Duodenal mucosa (tissue), 2 donors: ENCODE measurements around the gene ZNF532.

Source experiments
- H3K27ac ChIP-seq: one replicate; pipeline ENCODE4 v1.7.0; 2013; ENCODE audit warnings: low read depth, low read length
- H3K27me3 ChIP-seq, 2 donors: one replicate each; pipeline ENCODE4 v1.7.0; 2013; ENCODE audit warnings: low read length in 2 of 2, control low read depth in 1 of 2; ENCODE audit not compliant: insufficient read depth in 2 of 2, control insufficient read depth in 1 of 2
- H3K36me3 ChIP-seq, 2 donors: one replicate each; pipeline ENCODE4 v1.7.0; 2013; ENCODE audit warnings: low read length in 2 of 2, control low read depth in 1 of 2; ENCODE audit not compliant: insufficient read depth in 2 of 2, control insufficient read depth in 1 of 2
- H3K4me1 ChIP-seq, 2 donors: one replicate each; pipeline ENCODE4 v1.7.0; 2013; ENCODE audit warnings: low read length in 2 of 2, control low read depth in 1 of 2; ENCODE audit not compliant: insufficient read depth in 2 of 2, control insufficient read depth in 1 of 2
- H3K4me3 ChIP-seq, 2 donors: one replicate each; pipeline ENCODE4 v1.7.0; 2013; ENCODE audit warnings: low read length in 2 of 2, low read depth in 1 of 2
- H3K9ac ChIP-seq, 2 donors: one replicate each; pipeline ENCODE4 v1.7.0; 2013; ENCODE audit warnings: low read length in 2 of 2, low read depth in 1 of 2
- H3K9me3 ChIP-seq, 2 donors: one replicate each; pipeline ENCODE4 v1.7.0; 2013; ENCODE audit warnings: low read length in 2 of 2, control low read depth in 1 of 2; ENCODE audit not compliant: control insufficient read depth in 1 of 2

Gene ZNF532

DNA sequence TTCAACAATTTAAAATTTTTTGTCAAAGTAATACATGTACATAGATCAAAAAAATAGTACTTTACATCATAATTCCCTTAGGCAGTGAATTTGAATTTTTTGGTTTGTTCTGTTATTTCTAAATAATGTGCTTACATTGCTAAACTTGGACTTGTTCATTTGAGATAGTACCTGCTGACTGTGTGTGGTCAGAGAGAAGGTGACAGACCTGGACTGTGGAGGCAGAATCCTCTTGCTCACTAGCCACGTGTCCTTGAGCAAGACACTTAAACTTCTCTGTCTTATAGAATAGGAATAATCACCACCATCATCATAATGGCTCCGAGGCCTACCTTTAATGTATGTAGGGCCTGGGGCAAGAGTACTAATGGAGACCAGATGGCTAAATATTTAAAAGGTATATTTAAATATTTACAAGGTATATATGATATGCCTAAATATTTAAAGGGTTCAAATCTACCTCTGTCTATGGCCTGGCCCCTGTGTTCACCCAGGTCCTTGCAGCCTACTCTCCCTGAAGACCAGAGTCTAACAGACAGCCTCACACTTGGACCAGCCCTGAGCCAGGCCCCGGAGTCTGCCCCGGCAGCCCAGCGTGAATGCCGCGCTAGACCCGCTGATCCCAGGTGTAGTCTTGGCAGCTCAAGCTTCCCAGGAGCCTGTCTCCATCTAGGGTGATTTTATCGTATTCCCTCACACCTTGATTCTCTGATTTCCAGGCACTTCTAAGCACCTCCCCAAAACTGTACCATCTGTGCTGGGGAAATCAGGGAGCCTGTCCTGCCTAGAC lies 33.5 kb downstream of the ZNF532 start:
- H3K9ac ChIP-seq: no peak overlapping the region
- no peaks in the 10 kb centered on the region for H3K27me3 ChIP-seq
- no peak overlapping the region for H3K27ac ChIP-seq
- peaks cover 0 to 10% of the 10 kb centered on the region in 2 donors for H3K4me1 ChIP-seq
- no peaks in the 10 kb centered on the region for H3K9me3 ChIP-seq
- peaks cover 0 to 2% of the 10 kb centered on the region in 2 donors for H3K36me3 ChIP-seq
- no peak overlapping the region for H3K4me3 ChIP-seq

DNA sequence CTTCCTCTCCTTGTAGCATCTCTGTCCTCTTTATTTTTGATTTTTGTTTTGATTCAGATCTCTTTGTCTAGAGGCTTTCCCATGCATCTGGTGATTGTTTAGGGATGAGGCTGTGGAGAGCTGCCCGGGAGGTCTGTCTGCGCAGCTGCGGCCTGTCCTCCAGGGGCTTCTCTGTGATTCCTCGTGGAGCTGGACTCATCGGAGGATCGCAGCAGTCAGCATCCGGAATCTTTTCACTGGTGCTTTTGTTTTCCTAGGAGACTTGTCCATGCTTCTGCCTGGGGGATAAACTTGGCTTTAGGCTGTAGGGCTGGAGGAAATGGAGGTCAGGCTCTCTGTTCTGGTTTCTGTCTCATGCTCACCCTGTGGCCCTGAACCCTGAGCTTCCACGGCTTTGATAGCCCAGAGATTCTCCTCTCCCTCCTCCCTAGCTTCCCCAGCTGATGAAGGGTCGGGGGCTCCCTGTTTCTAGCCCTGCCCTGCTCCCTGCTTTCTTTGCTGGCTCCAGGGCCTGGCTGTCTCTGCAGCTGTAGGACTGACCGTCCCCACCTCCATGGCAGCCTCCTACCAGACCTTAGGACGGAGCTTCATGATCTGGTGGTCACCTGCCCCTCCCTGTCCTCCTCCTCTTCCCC lies 35.5 kb downstream of the ZNF532 start:
- Histone ChIP-seq H3K36me3 (peaks cover 0 to 2% of the 10 kb centered on the region in 2 donors), H3K4me3 (no peak overlapping the region), H3K9ac (no peak overlapping the region), H3K27ac (no peak overlapping the region), H3K4me1 (peaks cover 0 to 7% of the 10 kb centered on the region in 2 donors), H3K9me3 (no peaks in the 10 kb centered on the region), H3K27me3 (no peaks in the 10 kb centered on the region)

DNA sequence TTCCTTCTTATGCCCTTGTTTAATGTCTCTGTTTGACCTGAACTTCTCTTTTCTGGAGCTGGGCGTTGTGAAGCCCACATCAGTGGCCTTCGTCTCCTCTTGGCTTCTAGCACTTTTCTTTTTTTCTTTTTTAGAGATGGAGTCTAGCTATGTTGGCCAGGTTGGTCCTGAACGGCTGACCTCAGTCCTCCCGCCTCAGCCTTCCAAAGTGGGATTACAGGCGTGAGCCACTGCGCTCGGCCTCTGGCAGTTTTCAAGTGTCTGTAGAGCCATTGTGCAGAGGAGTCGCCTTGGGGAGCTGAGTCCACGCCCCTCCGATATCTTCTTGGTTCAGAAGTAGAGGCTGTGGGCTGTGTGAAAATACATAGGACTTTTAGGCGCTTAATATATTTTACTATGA lies 36.5 kb downstream of the ZNF532 start:
- Histone ChIP-seq H3K27ac (no peak overlapping the region), H3K4me1 (peaks cover 0 to 3% of the 10 kb centered on the region in 2 donors), H3K27me3 (no peaks in the 10 kb centered on the region), H3K36me3 (peaks cover 0 to 2% of the 10 kb centered on the region in 2 donors), H3K4me3 (no peak overlapping the region), H3K9ac (no peak overlapping the region), H3K9me3 (no peaks in the 10 kb centered on the region)

DNA sequence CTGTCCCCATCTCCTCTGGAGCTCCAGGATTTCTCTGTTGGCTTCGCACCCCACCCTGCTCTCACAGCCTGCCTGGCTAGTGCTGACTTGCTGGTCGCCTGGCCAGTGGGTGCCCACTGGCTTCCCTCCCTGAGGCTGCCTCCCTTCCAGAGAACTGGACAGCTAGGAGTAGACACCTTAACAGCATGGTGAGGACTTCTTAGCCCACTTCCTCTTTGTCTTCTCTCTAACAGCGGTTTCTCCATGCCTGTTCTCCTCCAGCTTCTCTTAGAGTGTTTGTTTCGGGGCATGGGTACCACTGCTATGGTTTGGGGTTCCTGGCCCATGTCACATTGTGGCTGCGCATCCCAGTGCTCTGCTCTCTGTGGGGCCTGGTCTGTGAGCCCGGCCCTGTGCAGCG lies 37.1 kb downstream of the ZNF532 start:
- H3K27me3 ChIP-seq: no peaks in the 10 kb centered on the region
- peaks cover 0 to 2% of the 10 kb centered on the region in 2 donors for H3K36me3 ChIP-seq
- H3K27ac ChIP-seq: no peak overlapping the region
- H3K9ac ChIP-seq: no peak overlapping the region
- no peaks in the 10 kb centered on the region for H3K4me1 ChIP-seq
- H3K9me3 ChIP-seq: no peaks in the 10 kb centered on the region
- H3K4me3 ChIP-seq: no peak overlapping the region

DNA sequence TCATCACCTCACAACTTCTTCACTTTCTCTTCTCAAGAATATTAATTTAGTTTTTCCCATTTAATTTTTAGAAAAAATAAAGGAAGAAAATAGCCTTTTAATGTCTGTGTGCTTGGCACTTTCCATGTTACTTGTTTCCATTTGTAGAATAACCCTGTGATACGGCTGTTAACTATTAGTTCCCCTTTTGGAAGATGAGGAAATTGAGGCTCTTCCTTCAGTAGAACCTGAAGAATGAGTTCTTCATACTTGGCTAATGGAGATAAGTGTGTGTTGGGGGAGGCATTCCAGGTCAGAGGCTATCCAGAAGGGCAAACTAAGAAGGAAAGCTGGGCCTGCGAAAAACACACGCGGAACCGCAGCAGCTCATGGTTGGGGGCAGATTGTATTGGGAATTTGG lies 38.3 kb downstream of the ZNF532 start:
- H3K9ac ChIP-seq: no peak overlapping the region
- peaks cover 0 to 2% of the 10 kb centered on the region in 2 donors for H3K36me3 ChIP-seq
- no peaks in the 10 kb centered on the region for H3K4me1 ChIP-seq
- no peaks in the 10 kb centered on the region for H3K27me3 ChIP-seq
- H3K4me3 ChIP-seq: no peak overlapping the region
- no peaks in the 10 kb centered on the region for H3K9me3 ChIP-seq
- no peak overlapping the region for H3K27ac ChIP-seq

DNA sequence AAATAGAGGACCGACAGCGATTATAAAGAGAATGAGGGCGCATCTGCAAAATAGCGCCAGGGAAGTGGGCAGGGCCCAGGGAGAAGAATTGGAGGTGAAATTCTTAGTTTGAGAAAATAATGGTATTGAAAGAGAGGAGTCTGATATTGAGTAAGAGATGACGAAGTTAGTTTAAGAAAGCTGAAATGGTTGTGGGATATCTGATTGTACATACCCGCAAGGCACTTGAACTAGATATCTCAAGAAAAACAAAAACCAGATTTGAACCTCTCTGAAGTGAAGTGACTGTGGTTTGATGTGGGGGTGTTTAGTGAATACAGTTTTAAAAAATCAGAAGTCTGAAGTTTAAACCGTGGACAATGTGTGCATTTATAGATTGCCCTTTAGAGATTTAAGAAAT lies 38.9 kb downstream of the ZNF532 start:
- H3K4me1 ChIP-seq: no peaks in the 10 kb centered on the region
- peaks cover 0 to 2% of the 10 kb centered on the region in 2 donors for H3K36me3 ChIP-seq

DNA sequence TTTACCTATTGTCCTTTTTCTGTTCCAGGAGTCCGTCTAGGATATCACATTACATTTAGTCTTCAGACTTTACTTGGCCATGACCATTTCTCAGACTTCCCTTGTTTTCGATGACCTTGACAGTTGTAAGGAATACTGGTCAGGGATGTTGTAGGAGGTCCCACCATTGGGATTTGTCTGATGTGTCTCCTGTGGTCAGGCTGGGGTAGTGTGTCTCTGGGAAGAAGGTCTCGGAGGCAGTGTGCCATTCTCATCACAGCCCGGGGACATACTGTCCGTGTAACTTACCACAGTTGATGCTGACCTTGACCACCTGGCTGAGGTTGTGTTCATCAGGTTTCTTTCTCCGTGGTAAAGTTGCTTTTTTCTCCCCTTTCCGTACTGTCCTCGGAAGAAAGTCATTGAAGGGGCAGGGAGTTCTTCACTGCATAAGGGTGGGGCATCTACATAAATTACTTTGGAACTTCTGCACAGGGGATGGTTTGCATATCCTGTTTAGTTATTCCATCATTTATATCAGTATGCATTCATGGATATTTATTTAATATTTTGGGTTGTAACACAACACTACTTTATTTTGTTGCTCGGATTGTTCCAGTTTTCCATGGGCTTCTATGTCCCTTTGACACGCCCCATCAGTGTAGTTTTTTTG lies 41.2 kb downstream of the ZNF532 start:
- Histone ChIP-seq H3K9me3 (no peaks in the 10 kb centered on the region), H3K27me3 (no peaks in the 10 kb centered on the region), H3K4me3 (no peak overlapping the region), H3K36me3 (peaks cover 0 to 2% of the 10 kb centered on the region in 2 donors), H3K4me1 (no peaks in the 10 kb centered on the region), H3K9ac (no peak overlapping the region), H3K27ac (no peak overlapping the region)

More for the DNA sequence above, 38.9 kb downstream of the ZNF532 start:
- H3K27me3 ChIP-seq: no peaks in the 10 kb centered on the region
- no peak overlapping the region for H3K4me3 ChIP-seq
- H3K9ac ChIP-seq: no peak overlapping the region
- no peaks in the 10 kb centered on the region for H3K9me3 ChIP-seq
- no peak overlapping the region for H3K27ac ChIP-seq

DNA sequence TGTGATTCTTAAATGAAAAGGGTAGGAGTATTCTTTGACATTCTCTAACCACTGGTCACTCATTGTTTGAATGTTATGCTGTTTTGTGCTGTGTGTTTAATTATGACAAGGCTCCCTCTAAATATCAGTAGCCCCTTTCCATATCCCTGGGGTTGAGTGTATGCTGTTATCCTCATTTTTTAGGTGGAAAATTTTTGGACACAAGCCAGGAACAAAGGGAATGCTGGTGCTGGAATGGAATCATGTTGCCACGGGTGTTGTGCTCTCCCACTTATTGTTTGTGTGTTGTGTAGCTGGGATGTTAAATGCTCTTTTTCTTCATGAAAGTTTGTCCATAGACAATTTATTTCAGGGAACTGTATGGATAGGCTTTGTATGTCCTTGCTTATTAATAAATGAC lies 43.3 kb downstream of the ZNF532 start:
- no peaks in the 10 kb centered on the region for H3K9me3 ChIP-seq
- no peak overlapping the region for H3K4me3 ChIP-seq
- no peak overlapping the region for H3K9ac ChIP-seq
- H3K36me3 ChIP-seq: no peaks in the 10 kb centered on the region
- H3K4me1 ChIP-seq: peaks cover 0 to 6% of the 10 kb centered on the region in 2 donors
- H3K27ac ChIP-seq: no peak overlapping the region
- no peaks in the 10 kb centered on the region for H3K27me3 ChIP-seq

DNA sequence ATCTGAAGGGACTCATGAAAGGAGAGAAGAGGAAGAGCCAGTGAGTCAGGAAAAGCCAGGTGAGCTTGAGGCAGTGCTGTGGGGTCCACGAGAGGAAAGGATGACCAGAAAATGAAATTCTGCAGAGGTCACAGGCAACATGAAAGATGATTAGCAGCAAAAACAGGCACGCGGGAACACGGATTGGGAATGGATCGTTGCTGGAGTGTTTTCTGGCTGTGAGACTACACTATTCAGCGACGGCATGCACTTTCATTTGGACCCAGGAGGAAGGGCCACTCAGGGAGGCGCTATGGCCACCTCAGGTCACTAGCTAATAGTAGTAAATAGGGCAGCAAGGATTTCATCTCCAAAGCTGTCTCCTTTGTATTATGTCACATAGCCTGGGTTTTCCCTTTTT lies 44.8 kb downstream of the ZNF532 start:
- Histone ChIP-seq H3K9me3 (no peaks in the 10 kb centered on the region), H3K9ac (no peak overlapping the region), H3K27me3 (no peaks in the 10 kb centered on the region), H3K27ac (no peak overlapping the region), H3K36me3 (no peaks in the 10 kb centered on the region), H3K4me1 (peaks cover 4 to 6% of the 10 kb centered on the region in 2 donors), H3K4me3 (no peak overlapping the region)

DNA sequence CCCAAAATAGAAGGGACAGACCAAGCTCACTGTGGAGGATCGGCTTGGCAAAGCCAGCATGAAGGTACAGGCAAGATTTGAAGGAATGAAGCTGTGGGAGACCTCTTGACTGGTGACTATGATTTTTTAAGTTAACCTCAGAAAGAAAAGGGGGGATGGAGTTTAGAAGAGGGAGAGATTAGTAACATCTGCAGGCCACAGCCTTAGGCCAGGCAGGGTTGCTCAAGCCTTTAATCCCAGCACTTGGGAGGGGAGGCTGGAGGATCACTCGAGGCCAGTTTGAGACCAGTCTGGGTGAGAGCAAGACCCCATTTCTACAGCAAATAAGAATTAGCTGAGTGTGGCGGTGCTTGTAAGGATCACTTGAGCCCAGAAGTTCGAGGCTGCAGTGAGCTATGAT lies 46.6 kb downstream of the ZNF532 start:
- Histone ChIP-seq H3K27ac (no peak overlapping the region), H3K9ac (no peak overlapping the region), H3K4me1 (peaks cover 4 to 6% of the 10 kb centered on the region in 2 donors), H3K4me3 (no peak overlapping the region), H3K27me3 (no peaks in the 10 kb centered on the region), H3K36me3 (no peaks in the 10 kb centered on the region), H3K9me3 (no peaks in the 10 kb centered on the region)
